Activated T-cell treated with anti-CD3 and anti-CD28 coated beads, Interleukin-2, amount 50 U/mL, for 1 hour (primary cell): ENCODE measurements around the gene PABPC3.

ENCODE experiments used
- DNase-seq: peaks from one replicate; pipeline ENCODE4 v3.0.0-alpha.2; 2020

The PABPC3 gene

DNA sequence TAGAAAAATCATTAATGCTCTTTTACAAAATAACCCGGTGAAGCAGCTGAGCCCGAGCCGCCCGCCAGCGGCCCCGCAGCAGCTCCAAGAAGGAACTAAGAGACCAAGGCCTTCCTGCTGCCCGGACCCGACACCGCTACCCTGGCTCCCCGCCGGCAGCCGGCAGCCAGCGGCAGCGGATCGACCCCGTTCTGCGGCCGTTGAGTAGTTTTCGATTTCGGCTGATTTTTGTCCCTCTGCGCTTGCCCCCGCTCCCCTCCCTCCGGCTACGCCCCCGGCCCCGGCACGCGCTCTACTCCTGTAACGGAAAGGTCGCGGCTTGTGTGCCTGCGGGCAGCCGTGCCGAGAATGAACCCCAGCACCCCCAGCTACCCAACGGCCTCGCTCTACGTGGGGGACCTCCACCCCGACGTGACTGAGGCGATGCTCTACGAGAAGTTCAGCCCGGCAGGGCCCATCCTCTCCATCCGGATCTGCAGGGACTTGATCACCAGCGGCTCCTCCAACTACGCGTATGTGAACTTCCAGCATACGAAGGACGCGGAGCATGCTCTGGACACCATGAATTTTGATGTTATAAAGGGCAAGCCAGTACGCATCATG, at the start of gene PABPC3:
Gene PABPC3 (plus strand): TSS at position 286 of the 603 bp plus-strand sequence. CDS start 63 bp downstream, at position 349.
- DNase-seq = no peak

DNA sequence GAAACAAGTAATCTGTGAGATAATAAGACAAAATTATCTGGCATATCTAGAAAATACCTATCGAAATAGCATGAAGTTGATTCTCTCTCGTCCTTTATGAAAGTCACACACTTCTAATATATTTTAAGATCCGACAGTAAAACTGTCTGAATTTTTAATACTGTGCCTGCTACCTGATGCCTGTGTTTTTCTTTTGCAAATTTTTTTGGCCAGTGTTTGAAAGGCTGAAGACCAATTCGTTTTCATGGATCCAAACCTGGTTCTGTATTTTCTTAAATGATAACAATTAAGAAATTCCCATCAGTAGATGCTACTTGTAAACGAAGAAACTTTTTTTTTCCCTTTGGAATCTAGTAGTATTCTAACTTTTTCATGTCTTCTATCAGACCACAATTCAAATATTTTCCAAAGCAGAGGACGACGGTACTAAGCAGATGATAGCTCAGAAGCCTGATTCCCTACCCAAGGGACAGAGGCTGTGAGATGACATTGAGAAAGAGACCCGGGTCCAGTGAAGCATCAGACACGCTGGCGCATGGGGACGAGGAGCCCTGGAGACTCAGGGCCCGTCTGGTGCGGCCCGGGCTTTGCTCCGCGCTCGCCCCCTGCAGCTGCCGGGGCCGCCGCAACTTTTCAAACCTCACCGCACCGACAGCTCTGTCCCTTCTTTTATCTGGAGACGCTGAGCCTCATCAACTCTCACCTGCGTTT, 49.5 kb upstream of the PABPC3 start:
- DNase-seq = no peak

- DNase-seq = no peak
Measured at GRCh38 chr13:25046985-25047511, 48.9 kb upstream of the PABPC3 start.

- no peak for DNase-seq
Measured at GRCh38 chr13:25051065-25051464, 44.9 kb upstream of the PABPC3 start.

DNA sequence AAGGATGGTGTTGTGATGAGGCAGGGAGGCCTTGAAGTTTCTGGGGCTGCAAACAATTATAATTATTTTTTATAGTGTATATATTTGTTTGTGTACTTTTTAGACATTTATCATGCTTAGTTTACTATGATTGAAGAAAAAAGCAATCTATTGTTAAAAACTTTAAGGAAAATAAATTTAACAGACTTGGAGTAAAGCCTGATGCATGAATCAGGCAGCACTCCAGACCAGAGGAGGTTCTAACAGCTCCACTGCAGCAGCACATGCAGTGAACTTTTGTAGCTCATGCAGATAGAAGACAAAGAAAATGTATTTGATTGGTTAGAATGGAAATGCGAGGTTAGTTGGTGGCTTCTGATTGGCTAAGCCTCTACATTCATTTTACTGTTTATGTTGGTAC, 36.8 kb upstream of the PABPC3 start:
- DNase-seq = no peak

- no peak for DNase-seq
Measured at GRCh38 chr13:25059958-25060357, 36.0 kb upstream of the PABPC3 start.

- no peak for DNase-seq
Measured at GRCh38 chr13:25062479-25062878, 33.5 kb upstream of the PABPC3 start.

DNA sequence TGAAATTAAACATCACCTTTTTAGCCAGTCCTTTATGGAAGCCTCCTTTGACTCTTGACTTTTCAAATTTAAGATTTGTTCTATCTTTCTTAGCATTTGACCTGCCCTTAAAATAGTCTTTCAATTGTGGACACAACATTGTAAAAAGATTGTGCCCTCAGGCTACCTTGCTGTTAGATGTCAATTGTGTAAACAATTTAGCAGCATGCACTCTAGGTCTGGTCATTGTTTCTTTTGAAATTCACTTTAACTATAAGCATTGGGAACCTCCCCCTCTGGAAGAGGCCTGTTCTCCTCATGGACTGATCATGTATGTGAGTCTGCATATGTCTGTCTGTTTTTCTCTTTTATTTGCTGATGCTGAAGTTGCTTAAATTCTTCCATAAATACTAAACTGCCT, 31.5 kb upstream of the PABPC3 start:
- no peak for DNase-seq

GRCh38 chr13:25065974-25066770, 29.8 kb upstream of the PABPC3 start:
- DNase-seq = no peak

GRCh38 chr13:25067064-25067463, 28.9 kb upstream of the PABPC3 start:
- DNase-seq = no peak

DNA sequence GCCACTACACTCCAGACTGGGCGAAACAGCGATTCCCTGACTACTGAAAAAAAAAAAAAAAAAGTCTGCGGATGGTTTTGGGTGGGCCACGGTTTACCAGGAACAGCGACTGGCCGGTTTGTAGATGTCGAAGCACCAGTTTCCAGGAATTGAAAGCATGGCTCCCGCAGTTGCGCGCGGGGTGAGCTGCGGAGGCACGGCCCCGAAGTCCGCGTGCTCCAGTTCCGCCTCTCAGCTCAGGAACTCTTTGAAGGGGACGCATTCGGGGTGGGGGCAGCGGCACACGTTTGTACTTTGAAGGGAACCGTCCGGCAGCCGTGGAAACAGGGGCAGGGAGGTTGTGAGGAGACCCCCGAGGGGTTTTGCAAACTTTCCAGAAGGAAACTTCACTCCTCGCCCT, 27.1 kb upstream of the PABPC3 start:
- no peak for DNase-seq

GRCh38 chr13:25069236-25069635, 26.7 kb upstream of the PABPC3 start:
- DNase-seq = no peak

DNA sequence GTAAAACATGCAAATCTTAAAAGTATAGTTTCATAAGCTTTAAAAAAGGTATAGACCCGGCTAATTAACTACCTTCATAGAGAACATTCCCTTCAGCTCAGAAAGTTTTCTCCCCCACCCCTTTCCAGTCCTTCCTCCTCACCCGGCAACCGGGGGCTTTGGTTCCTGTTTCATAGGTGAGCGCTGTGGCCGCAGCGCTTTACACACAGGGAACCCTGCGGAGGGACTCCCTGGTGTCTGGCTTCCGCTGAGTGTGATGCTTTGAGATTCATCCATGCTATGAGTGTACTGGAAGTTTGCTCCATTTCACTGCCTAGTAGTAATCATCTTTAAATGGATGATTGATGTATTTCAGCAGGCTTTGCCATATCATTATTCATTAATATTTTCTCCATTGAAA, 26.0 kb upstream of the PABPC3 start:
- no peak for DNase-seq

DNA sequence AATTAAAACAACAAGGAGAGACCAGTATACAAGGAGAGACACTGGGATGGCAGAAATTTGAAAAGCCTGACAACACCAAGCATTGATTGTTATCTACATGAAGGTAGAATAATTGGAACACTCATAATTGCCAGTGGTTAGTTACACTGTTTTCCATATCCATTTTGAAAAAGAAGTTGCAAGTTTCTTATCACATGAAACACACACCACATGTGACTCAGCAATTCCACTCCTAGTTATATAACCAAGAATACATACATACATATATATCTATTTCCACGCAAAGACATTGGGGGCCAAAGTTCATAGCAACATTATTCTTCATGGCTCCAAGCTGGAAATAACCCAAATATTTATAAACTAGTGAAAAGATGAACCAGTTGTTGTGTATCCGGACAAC, 15.2 kb upstream of the PABPC3 start:
- no peak for DNase-seq

DNA sequence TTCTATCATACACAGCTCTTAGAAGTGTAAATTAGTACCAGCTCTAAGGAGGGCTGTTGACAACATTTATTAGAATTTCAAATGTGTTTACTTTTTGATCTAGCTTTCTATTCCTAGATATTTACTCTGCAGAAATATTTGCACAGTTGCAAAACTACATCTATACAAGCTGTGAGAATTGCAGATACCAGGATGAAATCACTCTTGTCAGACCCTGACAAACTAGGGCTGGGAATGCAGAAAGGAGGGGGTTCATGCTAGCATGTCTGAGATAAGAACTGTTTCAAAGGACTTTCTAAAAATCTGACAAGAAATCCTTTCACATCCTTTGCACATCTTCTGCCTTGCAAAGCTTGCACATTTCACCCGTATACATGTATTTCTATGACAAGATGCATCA, 11.8 kb upstream of the PABPC3 start:
- DNase-seq = no peak

DNA sequence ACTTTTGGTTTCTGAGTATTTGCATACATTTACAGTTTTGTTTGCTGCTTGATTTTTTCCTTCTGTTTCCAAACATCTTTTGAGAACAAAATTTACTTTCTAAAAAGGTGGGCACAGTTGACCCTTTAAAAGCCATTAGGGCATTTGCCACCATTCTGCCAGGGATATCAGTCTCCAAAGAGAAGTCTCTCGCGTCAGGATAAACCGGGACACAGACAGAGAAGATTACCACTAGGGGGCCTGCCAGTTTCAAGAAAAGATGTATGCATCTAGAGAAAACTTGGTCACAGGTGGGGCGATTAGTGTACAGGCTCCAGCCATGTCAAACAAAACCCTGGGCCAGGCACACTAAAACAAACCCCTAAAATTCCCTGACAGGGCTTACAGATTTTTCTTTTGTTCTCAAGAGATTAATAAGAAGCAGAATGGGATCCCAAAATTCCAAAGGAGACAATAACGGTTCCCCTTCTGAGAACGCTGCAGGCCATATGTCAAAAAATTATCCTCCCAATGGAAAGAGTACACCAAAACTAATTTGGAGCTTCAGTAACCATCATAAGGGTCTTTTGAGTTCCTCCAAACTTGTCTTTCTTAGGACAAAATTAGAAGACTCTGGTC, 10.7 kb upstream of the PABPC3 start:
- no peak for DNase-seq

GRCh38 chr13:25088562-25089221, 7.2 kb upstream of the PABPC3 start:
- no peak for DNase-seq

- DNase-seq = no peak
Measured at GRCh38 chr13:25097426-25097825, 1.5 kb downstream of the PABPC3 start.

DNA sequence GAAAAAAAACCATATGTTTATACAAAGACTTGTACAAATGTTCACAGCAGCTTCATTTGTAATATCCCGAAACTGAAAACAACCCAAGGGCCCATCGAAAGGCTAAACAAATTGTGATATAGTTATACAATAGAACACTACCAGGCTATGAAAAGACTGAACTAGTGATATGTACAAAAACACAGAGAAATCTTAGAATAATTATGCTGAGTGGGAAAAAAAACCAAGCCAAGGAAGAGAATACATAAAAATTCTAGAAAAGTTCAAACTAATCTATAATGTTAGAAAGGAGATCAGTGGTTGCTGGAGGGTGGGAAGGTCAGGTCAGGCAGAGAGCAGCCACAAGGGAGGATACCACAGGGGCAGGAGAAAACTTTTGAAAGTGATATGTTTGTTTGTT, 7.8 kb downstream of the PABPC3 start:
- no peak for DNase-seq

DNA sequence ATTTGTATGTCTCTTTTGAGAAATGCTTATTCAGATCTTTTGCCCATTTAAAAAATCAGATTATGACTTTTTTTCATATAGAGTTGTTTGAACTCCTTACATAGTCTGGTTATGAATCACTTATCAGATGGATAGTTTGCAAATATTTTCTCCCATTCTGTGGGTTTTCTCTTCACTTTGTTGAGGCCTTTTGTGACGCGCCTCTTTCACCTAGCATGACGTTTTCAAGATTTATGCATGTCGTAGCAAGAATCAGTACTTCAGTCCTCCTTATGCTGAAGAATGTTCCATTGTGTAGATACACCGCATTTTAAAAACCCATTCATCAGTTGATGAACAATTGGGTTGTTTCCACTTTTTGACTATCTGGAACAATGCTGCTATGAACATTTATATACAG, 13.4 kb downstream of the PABPC3 start:
- DNase-seq = no peak

- DNase-seq = no peak
Measured at GRCh38 chr13:25110956-25111584, 15.1 kb downstream of the PABPC3 start.

DNA sequence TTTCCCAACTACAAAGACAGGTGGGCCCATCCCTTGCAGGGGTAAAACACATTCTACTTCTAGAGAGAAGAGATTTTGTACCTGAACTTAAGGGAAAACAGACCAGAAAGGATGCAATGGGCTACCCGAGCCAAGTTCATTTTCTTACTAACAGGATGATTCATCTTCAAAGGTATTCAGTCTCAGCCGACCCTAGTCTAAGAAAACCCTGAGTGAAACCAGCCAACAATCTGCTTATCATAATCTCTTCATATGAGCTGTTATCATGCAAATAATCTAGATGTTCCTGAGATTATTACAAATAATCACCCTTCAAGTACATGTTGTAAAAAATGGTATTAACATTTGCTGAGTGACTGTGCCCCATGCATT, 15.6 kb downstream of the PABPC3 start:
- no peak for DNase-seq
